Stomach (tissue), 9 donors: ENCODE measurements around the gene PRKG1. TPM values are rescaled to one million over a fixed set of nuclear protein-coding genes. Genes with fewer than 3 reads are reported as not detected.

Source experiments
- DNase-seq, 2 donors: peaks; one replicate each; pipeline versions ENCODE4 v3.0.0 to v3.0.0-alpha.2; 2013 to 2019
- H3K27ac ChIP-seq, 5 donors: fragments of 200-600 bp in 4 of 5; sonication (generic) in 4 of 5; one replicate each; pipeline ENCODE4 v1.5.1; 2013 to 2019; ENCODE audit warnings: mild to moderate bottlenecking in 1 of 5, moderate library complexity in 1 of 5
- H3K27me3 ChIP-seq, 3 donors: fragments of 200-600 bp; sonication (generic); one replicate each; pipeline ENCODE4 v1.5.1; 2017 to 2019; ENCODE audit warnings: mixed run types in 1 of 3
- H3K36me3 ChIP-seq, 4 donors: fragments of 200-600 bp; sonication (generic); 1 replicate in 3 of 4; 2 replicates in 1 of 4; pipeline ENCODE4 v1.5.1; 2016 to 2019
- H3K4me1 ChIP-seq, 4 donors: fragments of 200-600 bp; sonication (generic); one replicate each; pipeline ENCODE4 v1.5.1; 2016 to 2019
- H3K4me3 ChIP-seq, 4 donors: fragments of 200-600 bp; sonication (generic) in 3 of 4; one replicate each; pipeline ENCODE4 v1.5.1; 2016 to 2019; ENCODE audit warnings: mild to moderate bottlenecking in 1 of 4
- H3K9me3 ChIP-seq, 4 donors: fragments of 200-600 bp; sonication (generic); one replicate each; pipeline ENCODE4 v1.5.1; 2016 to 2019
- CTCF ChIP-seq, 7 experiments: fragments of 450-650 bp in 4 of 7; fragments of 200-600 bp in 3 of 7; sonication (generic) in 3 of 7; IDR thresholded peaks; one replicate each; pipeline ENCODE4 v1.5.1; 2016 to 2019; ENCODE audit warnings: antibody characterized with exemption in 7 of 7, control low read depth in 2 of 7, mild to moderate bottlenecking in 1 of 7
- EP300 ChIP-seq: sonication (generic); formaldehyde crosslinking; IDR thresholded peaks from one replicate; pipeline ENCODE4 v1.6.1; 2017; ENCODE audit warnings: antibody characterized with exemption
- POLR2A ChIP-seq, 4 donors: fragments of 450-650 bp; IDR thresholded peaks; one replicate each; pipeline ENCODE4 v1.6.1; 2016; ENCODE audit warnings: antibody characterized with exemption in 4 of 4, control low read depth in 2 of 4, mild to moderate bottlenecking in 1 of 4, moderate library complexity in 1 of 4
- POLR2AphosphoS5 ChIP-seq, 3 donors: sonication (generic); formaldehyde crosslinking; IDR thresholded peaks; one replicate each; pipeline ENCODE4 v1.6.1; 2016; ENCODE audit warnings: antibody characterized with exemption in 3 of 3
- WGBS, 5 donors: extraction: QIAGEN DNeasy Blood & Tissue Kit in 3 of 5; methylation state at CpG; one replicate each; pipeline versions ENCODE4 v1.1.5 to v1.1.7; 2013 to 2018; 5-methylcytosine and 5-hydroxymethylcytosine counted together
- intact Hi-C: fragments of 100-400 bp; cut with DNase I; formaldehyde crosslinking; loops from one replicate; pipeline ENCODE4 v1.15.1; 2023; ENCODE audit warnings: low total_unique reads
- polyA plus RNA-seq, 3 donors: library from polyadenylated mRNA; stranded (reverse); fragments of 200-250 nt; gene quantifications; one replicate each; pipeline ENCODE4 v1.2.3, GENCODE V29; 2013
- total RNA-seq, 5 donors: library from RNA; depleted of rRNA; stranded (reverse); fragments of >200 nt; gene quantifications; one replicate each; pipeline versions ENCODE4 v1.1.0 to v1.2.3, GENCODE V29; 2014 to 2016
- donor health status: healthy with polysubstance abuse.
- donor health status: Bipolar disorder and iron deficiency.
- donor health status: healthy.

PRKG1 gene
- total and polyA plus RNA-seq, 8 donors: 1.5 to 89.2 (median 14.3) TPM

DNA sequence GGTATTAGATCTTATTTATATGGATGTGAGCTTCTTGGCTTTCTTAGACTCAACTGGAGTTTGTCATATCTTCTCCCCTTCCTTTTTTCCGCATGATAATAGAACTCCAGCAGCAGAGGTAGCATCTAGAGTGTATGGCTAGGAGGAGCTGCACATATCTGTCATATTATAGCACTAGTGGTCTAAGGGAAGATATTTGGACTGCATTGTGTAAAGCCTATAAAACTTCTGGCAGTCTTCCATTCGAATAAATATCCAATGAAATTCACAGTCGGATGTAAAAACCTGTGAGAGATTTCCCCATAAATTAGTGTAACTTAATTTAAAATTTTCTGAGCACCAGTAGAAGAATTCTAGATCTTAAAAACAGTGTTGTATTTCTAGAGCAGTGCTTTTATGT, 123.9 kb downstream of the PRKG1 start:
- no peak overlapping the region for H3K27ac ChIP-seq
- 71 to 91% (median 84%) methylated on average over 3 of the region's 3 CpGs for WGBS, 5 donors
- no peak for DNase-seq
- H3K4me1 ChIP-seq: peaks cover 0 to 15% (median 6%) of the 10 kb centered on the region in 4 donors
- H3K4me3 ChIP-seq: no peak overlapping the region
- intact Hi-C loops: no loop called here
- no peaks in the 10 kb centered on the region for H3K9me3 ChIP-seq
- H3K36me3 ChIP-seq: no peaks in the 10 kb centered on the region
- TF ChIP-seq POLR2AphosphoS5 (IDR thresholded peaks at IDR 0.05) (no peak), EP300 (no peak), CTCF (IDR thresholded peaks at IDR 0.05) (no peak), POLR2A (IDR thresholded peaks at IDR 0.05) (no peak)
- H3K27me3 ChIP-seq: no peaks in the 10 kb centered on the region

DNA sequence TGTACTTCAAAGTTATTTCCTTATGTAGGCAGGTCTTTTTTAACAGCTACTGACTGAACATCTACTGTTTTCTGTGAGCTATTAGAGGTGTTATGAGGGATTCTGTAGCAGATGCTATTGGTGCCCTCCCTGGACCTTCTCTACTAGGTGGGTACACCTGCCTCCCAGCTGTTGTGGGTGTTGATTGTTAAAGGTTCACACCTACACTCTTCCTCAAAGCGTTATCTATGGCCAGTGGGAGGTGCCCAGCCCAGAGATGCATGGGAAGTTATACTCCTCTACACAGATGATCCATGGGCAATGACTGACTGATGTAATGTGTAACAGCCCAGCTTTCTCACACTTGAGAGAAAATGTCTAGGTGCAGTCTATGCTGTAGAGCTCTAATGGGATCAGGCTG, 127.7 kb downstream of the PRKG1 start:
- no peak overlapping the region for H3K27ac ChIP-seq
- H3K4me1 ChIP-seq: peaks cover 0 to 7% (median 3%) of the 10 kb centered on the region in 4 donors
- TF ChIP-seq CTCF (IDR thresholded peaks at IDR 0.05) (no peak), POLR2AphosphoS5 (IDR thresholded peaks at IDR 0.05) (no peak), POLR2A (IDR thresholded peaks at IDR 0.05) (no peak), EP300 (no peak)
- no peaks in the 10 kb centered on the region for H3K27me3 ChIP-seq
- no peaks in the 10 kb centered on the region for H3K36me3 ChIP-seq
- WGBS, 5 donors: 63 to 83% (median 73%) methylated on average over 1 of the region's 1 CpG
- intact Hi-C loops: no loop called here
- DNase-seq: no peak
- H3K4me3 ChIP-seq: no peak overlapping the region
- H3K9me3 ChIP-seq: no peaks in the 10 kb centered on the region

DNA sequence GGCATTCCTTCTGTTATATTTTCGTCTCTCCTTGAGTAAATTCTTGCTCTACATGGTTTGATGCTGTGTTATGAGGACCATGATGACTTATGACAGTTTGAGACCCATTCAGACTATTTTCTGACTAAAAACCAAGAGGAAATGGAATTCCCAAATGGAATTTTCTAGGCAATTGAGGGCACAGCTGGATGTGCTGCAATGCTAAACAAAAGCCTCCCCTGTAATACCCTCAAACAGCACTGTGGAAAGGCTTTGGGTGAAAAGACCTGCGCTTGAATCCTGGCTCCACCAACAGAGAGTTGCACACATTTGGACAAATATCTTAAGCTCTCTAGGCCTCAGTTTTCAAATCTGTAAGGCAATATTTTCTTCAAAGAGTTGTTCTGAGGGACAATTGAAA, 129.1 kb downstream of the PRKG1 start:
- intact Hi-C loops: no loop called here
- TF ChIP-seq EP300 (no peak), POLR2A (IDR thresholded peaks at IDR 0.05) (no peak), CTCF (IDR thresholded peaks at IDR 0.05) (no peak), POLR2AphosphoS5 (IDR thresholded peaks at IDR 0.05) (no peak)
- WGBS, 5 donors: 84 to 93% (median 90%) methylated on average over 2 of the region's 2 CpGs
- Histone ChIP-seq H3K36me3 (no peaks in the 10 kb centered on the region), H3K4me1 (no peaks in the 10 kb centered on the region), H3K4me3 (no peak overlapping the region), H3K27me3 (no peaks in the 10 kb centered on the region), H3K9me3 (no peaks in the 10 kb centered on the region), H3K27ac (no peak overlapping the region)
- no peak for DNase-seq

- intact Hi-C loops: no loop called here
- no peak for TF ChIP-seq CTCF (IDR thresholded peaks at IDR 0.05)
- TF ChIP-seq EP300: no peak
- no peak for TF ChIP-seq POLR2AphosphoS5 (IDR thresholded peaks at IDR 0.05)
- TF ChIP-seq POLR2A (IDR thresholded peaks at IDR 0.05): no peak
- H3K4me1 ChIP-seq: peaks cover 0 to 5% (median 0%) of the 10 kb centered on the region in 4 donors
- no peaks in the 10 kb centered on the region for H3K27me3 ChIP-seq
- no peaks in the 10 kb centered on the region for H3K9me3 ChIP-seq
- no peaks in the 10 kb centered on the region for H3K36me3 ChIP-seq
- WGBS, 5 donors: 53 to 74% (median 57%) methylated on average over 2 of the region's 2 CpGs
- H3K27ac ChIP-seq: no peak overlapping the region
- no peak overlapping the region for H3K4me3 ChIP-seq
- no peak for DNase-seq
These were observed 129.8 kb downstream of the PRKG1 start for GRCh38 chr10:51204066-51204465.
